Lung microvascular endothelial cell (primary cell): ENCODE data around the gene TMEM72. TPM values are rescaled to one million over a fixed set of nuclear protein-coding genes. Genes with fewer than 3 reads are reported as not detected.

Source experiments
- DNase-seq, 2 donors: peaks; one replicate each; pipeline versions ENCODE4 v3.0.0 to v3.0.0-alpha.2; 2010; ENCODE audit warnings: low read depth in 2 of 2
- total RNA-seq: library from RNA; depleted of rRNA; stranded (reverse); fragments of >200 nt; gene quantifications from 2 replicates; pipeline ENCODE4 v1.2.1, GENCODE V29; 2014

Gene TMEM72
- total RNA-seq, 1 donor from 2014 or later = not detected

- DNase-seq = no peak
These were observed 6.7 kb downstream of the TMEM72 start for GRCh38 chr10:44917848-44918247.

GRCh38 chr10:44920252-44920651, 9.1 kb downstream of the TMEM72 start:
- no peak for DNase-seq

- no peak for DNase-seq
These were observed 9.9 kb downstream of the TMEM72 start for GRCh38 chr10:44921061-44921460.

GRCh38 chr10:44921506-44921905, 10.4 kb downstream of the TMEM72 start:
- no peak for DNase-seq

- no peak for DNase-seq
These were observed 10.9 kb downstream of the TMEM72 start for GRCh38 chr10:44922021-44922420.

GRCh38 chr10:44922796-44923545, 11.8 kb downstream of the TMEM72 start:
- no peak for DNase-seq

GRCh38 chr10:44923611-44924010, 12.5 kb downstream of the TMEM72 start:
- DNase-seq = no peak

GRCh38 chr10:44924261-44925040, 13.3 kb downstream of the TMEM72 start:
- DNase-seq = no peak

GRCh38 chr10:44925224-44925623, 14.1 kb downstream of the TMEM72 start:
- peak; percentile 14 to 17 for DNase-seq

GRCh38 chr10:44925811-44926750, 14.9 kb downstream of the TMEM72 start:
- no peak for DNase-seq

GRCh38 chr10:44926751-44927351, 15.7 kb downstream of the TMEM72 start:
- no peak for DNase-seq

- DNase-seq = no peak
These were observed 16.2 kb downstream of the TMEM72 start for GRCh38 chr10:44927352-44927751.

GRCh38 chr10:44928462-44928861, 17.3 kb downstream of the TMEM72 start:
- no peak for DNase-seq

- DNase-seq = no peak
These were observed 18.5 kb downstream of the TMEM72 start for GRCh38 chr10:44929356-44930255.

GRCh38 chr10:44930904-44931620, 19.9 kb downstream of the TMEM72 start:
- no peak for DNase-seq

- no peak for DNase-seq
These were observed 20.7 kb downstream of the TMEM72 start for GRCh38 chr10:44931621-44932516.

GRCh38 chr10:44932517-44933450, 21.6 kb downstream of the TMEM72 start:
- peak; percentile 84 to 87 for DNase-seq
